Stimulated activated CD4-positive, alpha-beta T cell treated with anti-CD3 and anti-CD28 coated beads, Interleukin-15, amount 100 ng/mL, for 1 hour (primary cell): ENCODE results near the gene FBH1.
"Not testable (repeated sequence)": the region's sequence is repeated elsewhere in the genome, so short reads cannot be mapped to it uniquely, and the experiment has no call there.

ENCODE experiments used
- DNase-seq, 2 donors: peaks; one replicate each; pipeline ENCODE4 v3.0.0-alpha.2; 2020; ENCODE audit warnings: low read depth in 1 of 2, low spot score in 1 of 2

Gene FBH1

DNA sequence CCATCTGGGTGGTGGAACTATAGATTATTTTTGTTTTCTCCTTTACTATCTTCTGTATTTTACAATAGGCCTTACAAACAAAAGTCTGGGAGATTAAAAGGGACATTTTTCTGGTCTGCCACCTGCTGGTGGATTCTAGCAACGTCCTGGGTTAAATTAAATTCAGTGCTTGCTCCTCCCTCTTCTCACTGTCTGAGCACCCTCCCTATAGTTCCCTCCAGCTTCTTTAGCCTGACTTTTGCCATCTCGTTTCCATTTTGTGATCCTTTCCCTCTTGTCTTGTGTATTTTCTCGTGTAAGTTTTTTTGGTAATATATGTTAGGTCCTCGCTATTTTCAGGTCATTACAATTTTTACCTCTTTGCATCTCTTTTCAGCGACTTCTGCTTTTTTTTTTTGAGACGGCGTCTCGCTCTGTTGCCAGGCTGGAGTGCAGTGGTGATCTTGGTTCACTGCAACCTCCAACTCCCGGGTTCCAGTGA, 16.5 kb upstream of the FBH1 start:
- DNase-seq = peak; percentile 35

GRCh38 chr10:5876181-5876768, 13.8 kb upstream of the FBH1 start:
- DNase-seq = no peak

- not testable (repeated sequence) for DNase-seq
These were observed 13.0 kb upstream of the FBH1 start for GRCh38 chr10:5877041-5877440.

- DNase-seq = no peak
These were observed 7.1 kb upstream of the FBH1 start for GRCh38 chr10:5882961-5883360.

DNA sequence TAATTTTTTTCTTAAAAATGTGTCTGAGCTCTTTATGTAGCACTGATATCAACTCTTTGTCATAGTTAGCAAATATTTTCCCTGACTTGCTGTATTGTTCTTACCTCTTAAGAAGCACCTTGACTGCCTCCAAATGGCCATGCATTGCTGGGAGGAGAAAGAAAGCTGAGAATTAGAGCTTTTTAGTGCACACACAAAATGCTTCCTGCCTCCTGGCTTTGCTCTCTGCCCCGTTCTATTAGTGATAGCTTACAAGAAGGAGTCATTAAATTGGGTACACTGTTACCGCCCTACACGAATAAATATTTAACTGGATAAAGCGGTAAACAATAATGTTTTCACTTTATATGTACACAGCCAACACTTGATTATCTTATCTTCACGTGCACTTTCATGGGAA, 4.4 kb upstream of the FBH1 start:
- no peak for DNase-seq

- no peak for DNase-seq
These were observed 3.0 kb upstream of the FBH1 start for GRCh38 chr10:5887029-5887428.

- DNase-seq = no peak
These were observed 2.4 kb upstream of the FBH1 start for GRCh38 chr10:5887641-5888040.

DNA sequence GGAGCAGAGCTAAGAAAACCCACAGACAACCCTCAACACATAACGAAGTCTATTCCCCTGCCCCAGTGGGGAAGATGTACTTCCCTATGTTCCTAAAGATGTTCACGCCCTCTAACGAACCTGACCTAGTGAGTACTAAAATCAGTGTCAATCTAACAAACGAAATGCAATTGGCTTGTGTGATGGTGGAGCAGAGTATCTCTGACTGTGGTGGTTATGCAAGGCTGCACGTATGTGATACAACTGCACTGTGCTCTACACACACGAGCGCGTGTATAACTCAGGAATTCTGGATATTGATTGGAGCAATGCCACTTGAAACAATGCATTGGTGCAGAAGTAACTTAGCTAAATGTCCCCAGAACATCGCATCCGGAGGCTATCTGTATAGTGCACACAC, 1.7 kb upstream of the FBH1 start:
- no peak for DNase-seq

GRCh38 chr10:5888843-5889623, 1.0 kb upstream of the FBH1 start:
- peak in 1 of 2 donors; percentile 33 for DNase-seq

DNA sequence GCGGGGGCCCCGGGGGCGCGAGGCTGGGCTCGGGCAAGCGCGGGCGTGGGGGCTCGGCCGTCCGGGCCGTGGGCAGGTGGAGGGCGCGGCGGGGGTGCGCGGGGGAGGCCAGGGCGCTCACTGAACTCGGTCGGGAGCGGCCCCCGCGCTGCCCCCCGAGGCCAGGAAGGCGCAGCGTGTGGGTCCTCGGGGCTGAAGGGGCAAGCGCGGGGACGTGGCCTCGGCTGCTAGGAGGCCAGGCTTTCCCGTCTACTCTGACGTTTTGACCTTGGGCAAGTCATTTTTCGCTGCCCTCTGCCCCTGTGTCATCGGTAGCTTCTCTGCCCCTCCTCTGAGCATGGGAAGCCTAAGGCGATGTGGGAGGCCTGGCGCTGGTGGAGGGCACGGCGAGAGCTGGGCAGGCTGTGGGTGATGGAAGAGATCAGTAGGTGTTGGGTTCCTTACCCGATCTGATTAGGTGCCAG, 441 bp downstream of the FBH1 start:
- peak in 1 of 2 donors; percentile 10 for DNase-seq

- no peak for DNase-seq
These were observed 966 bp downstream of the FBH1 start for GRCh38 chr10:5891009-5891408.

DNA sequence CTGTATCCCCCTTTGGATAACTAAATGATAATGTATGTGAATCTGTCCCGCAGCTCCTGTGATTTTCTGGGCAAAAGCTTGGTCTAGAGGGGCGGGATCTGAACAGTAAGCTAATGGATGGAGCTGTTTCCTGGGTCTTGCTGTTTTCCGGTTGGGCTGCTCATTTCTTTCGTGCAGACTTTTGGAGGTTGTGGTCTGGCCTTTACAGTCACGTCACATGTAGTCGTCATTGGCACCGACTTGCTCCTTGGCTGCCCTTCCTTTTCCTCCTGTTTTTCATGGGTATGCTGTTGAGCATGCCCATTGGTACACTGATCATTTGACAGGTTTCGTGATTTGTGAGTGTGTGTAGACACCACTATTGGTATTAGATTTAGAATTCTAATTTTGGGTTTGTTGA, 2.0 kb downstream of the FBH1 start:
- no peak for DNase-seq

- DNase-seq = no peak
These were observed 3.3 kb downstream of the FBH1 start for GRCh38 chr10:5893321-5893720.

GRCh38 chr10:5894403-5894802, 4.4 kb downstream of the FBH1 start:
- DNase-seq = no peak

GRCh38 chr10:5894873-5895272, 4.8 kb downstream of the FBH1 start:
- no peak for DNase-seq

DNA sequence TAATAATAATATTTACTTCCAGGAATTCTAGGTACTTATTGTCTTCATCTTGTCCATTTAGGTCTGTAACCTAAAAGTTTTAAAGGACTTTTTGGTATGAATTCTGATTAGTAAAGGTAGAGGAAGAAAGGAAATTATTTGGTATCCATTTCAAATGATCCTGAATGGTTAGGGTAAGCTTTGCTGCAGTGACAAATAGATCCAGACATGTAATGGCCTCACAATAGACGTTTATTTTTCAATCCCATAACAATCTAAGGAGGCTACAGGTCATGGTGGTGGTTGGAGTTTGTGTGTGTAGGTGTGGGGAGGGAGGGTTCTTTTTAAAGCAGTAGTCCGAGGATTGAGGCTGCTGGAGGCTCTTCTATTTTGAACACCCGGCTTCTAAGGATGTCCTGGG, 5.3 kb downstream of the FBH1 start:
- DNase-seq = no peak

- DNase-seq = no peak
These were observed 5.8 kb downstream of the FBH1 start for GRCh38 chr10:5895804-5896203.

- DNase-seq = no peak
These were observed 6.4 kb downstream of the FBH1 start for GRCh38 chr10:5896208-5897052.

- DNase-seq = no peak
These were observed 7.0 kb downstream of the FBH1 start for GRCh38 chr10:5897053-5897340.

DNA sequence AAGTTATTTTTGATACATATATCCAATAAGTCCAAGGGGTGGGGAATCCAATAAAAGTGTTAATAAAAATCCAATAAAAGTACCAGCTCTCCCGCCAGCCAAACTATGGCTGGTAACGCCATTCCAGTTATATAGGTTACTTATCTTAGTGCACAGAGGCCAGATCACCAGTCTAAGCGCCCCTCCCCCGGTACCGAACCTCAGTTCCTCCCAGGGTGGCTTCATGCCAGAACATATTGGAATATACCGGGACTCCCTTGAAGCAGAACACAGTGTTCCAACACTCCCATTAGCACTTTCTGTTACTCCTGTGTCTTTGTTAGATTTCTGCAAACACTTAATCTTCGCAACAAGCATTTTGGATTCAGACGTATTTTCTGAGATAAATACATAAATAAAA, 7.5 kb downstream of the FBH1 start:
- no peak for DNase-seq

- DNase-seq = no peak
These were observed 8.1 kb downstream of the FBH1 start for GRCh38 chr10:5898163-5898562.

- DNase-seq = no peak
These were observed 10.2 kb downstream of the FBH1 start for GRCh38 chr10:5900247-5900646.
